A549 (cell line): ENCODE results near the gene WFIKKN1. TPM values are rescaled to one million over a fixed set of nuclear protein-coding genes. Genes with fewer than 3 reads are reported as not detected.

ENCODE experiments used
- ATAC-seq, 2 experiments: fragments of 200-7000 bp in 1 of 2; fragments of >200 bp in 1 of 2; cut with Nextera tagmentation in 1 of 2; cut with Tn5 transposase in 1 of 2; 3 replicates each; pipeline versions ENCODE4 v1.8.0 to v1.9.1; 2018 to 2020; ENCODE audit warnings: mild to moderate bottlenecking in 1 of 2, moderate library complexity in 1 of 2
- CTCF ChIA-PET: fragments of 300-600 bp; sonication (Branson Sonifier 250); formaldehyde crosslinking; extraction: SDS; loops from one replicate; lab custom pipeline; 2021; ENCODE audit warnings: antibody characterized with exemption, inconsistent platforms; lab: Yijun Ruan, JAX
- POLR2A ChIA-PET: fragments of 350-600 bp; formaldehyde crosslinking; extraction: SDS; loops from one replicate; lab custom pipeline; 2021; ENCODE audit warnings: antibody characterized with exemption, inconsistent platforms; lab: Yijun Ruan, JAX
- DNase-seq, 2 experiments: peaks; one replicate each; pipeline versions ENCODE4 v3.0.0 to v3.0.0-alpha.2; 2011 to 2016; ENCODE audit warnings: low read depth in 1 of 2, low spot score in 1 of 2
- FAIRE-seq: peaks from 2 replicates; lab custom pipeline; 2011; peaks lifted over from hg19 to GRCh38; lab: Jason Lieb, UNC
- H3K27ac ChIP-seq, 2 experiments: fragments of >200 bp; sonication (Bioruptor Twin); formaldehyde crosslinking; 3 replicates each; pipeline ENCODE4 v1.5.1; 2016 to 2017
- H3K4me1 ChIP-seq: fragments of >200 bp; sonication (Bioruptor Twin); formaldehyde crosslinking; 3 replicates; pipeline ENCODE4 v1.6.1; 2016
- H3K4me2 ChIP-seq: fragments of >200 bp; sonication (Bioruptor Twin); formaldehyde crosslinking; 3 replicates; pipeline ENCODE4 v1.6.1; 2016
- H3K4me3 ChIP-seq: fragments of >200 bp; sonication (Bioruptor Twin); formaldehyde crosslinking; 3 replicates; pipeline ENCODE4 v1.5.1; 2016
- H3K9me3 ChIP-seq: fragments of >200 bp; sonication (Bioruptor Twin); formaldehyde crosslinking; 3 replicates; pipeline ENCODE4 v1.6.1; 2016
- CBX2 ChIP-seq: fragments of 200-600 bp; sonication (generic); IDR thresholded peaks from 2 replicates; pipeline ENCODE4 v1.6.1; 2016; ENCODE audit warnings: low read depth, mild to moderate bottlenecking, borderline replicate concordance
- CEBPB ChIP-seq, 2 experiments: fragments of >200 bp in 1 of 2; sonication (Bioruptor Twin) in 1 of 2; formaldehyde crosslinking in 1 of 2; IDR thresholded peaks; 2 replicates each; pipeline ENCODE4 v1.6.1; 2012 to 2016
- EP300 ChIP-seq, 2 experiments: fragments of >200 bp; sonication (Bioruptor Twin); formaldehyde crosslinking; IDR thresholded peaks; 2 replicates in 1 of 2; 3 replicates in 1 of 2; pipeline ENCODE4 v1.6.1; 2016 to 2017
- HOXB13 ChIP-seq: fragments of 250-450 bp; sonication (Bioruptor Pico); IDR thresholded peaks from 2 replicates; pipeline ENCODE4 v1.5.0; 2020; ENCODE audit warnings: low read depth, mild to moderate bottlenecking, moderate library complexity
- HOXB5 ChIP-seq: fragments of 250-450 bp; sonication (Bioruptor Pico); IDR thresholded peaks from 2 replicates; pipeline ENCODE4 v1.5.0; 2020; ENCODE audit warnings: mild to moderate bottlenecking, moderate library complexity
- JUNB ChIP-seq: fragments of >200 bp; sonication (Bioruptor Twin); formaldehyde crosslinking; IDR thresholded peaks from 2 replicates; pipeline ENCODE4 v1.6.1; 2016
- KDM5A ChIP-seq: fragments of 200-600 bp; sonication (generic); IDR thresholded peaks from 2 replicates; pipeline ENCODE4 v1.6.1; 2016; ENCODE audit warnings: antibody characterized with exemption, mild to moderate bottlenecking
- NFE2L2 ChIP-seq: fragments of 150-350 bp; conservative IDR thresholded peaks from 2 replicates; pipeline ENCODE4 v1.6.1; 2014; ENCODE audit warnings: low read length
- NPAS2 ChIP-seq: fragments of 250-450 bp; sonication (Bioruptor Pico); IDR thresholded peaks from 2 replicates; pipeline ENCODE4 v1.8.0; 2022; ENCODE audit warnings: mild to moderate bottlenecking, moderate library complexity, borderline replicate concordance
- POLR2AphosphoS2 ChIP-seq: conservative IDR thresholded peaks from 2 replicates; pipeline ENCODE4 v1.6.1; 2012; ENCODE audit warnings: low read length, improper control_type of control experiment, inconsistent platforms
- RAD21 ChIP-seq, 2 experiments: fragments of >200 bp in 1 of 2; sonication (Bioruptor Twin) in 1 of 2; formaldehyde crosslinking in 1 of 2; IDR thresholded peaks in 1 of 2; conservative IDR thresholded peaks in 1 of 2; 2 replicates in 1 of 2; 3 replicates in 1 of 2; pipeline ENCODE4 v1.6.1; 2012 to 2018; ENCODE audit warnings: inconsistent platforms in 1 of 2
- WGBS: methylation state at CpG from one replicate; pipeline ENCODE4 v1.1.6; 2017; ENCODE audit errors: missing lambda C conversion rate; 5-methylcytosine and 5-hydroxymethylcytosine counted together
- polyA plus RNA-seq, 4 experiments: library from polyadenylated mRNA; depleted of rRNA in 3 of 4; stranded (reverse); fragments of >200 nt; fragmentation: RNase III in 1 of 4; extraction: RNeasy Plus Mini Kit Qiagen cat#74134 plus additional on column Dnase treatment in 1 of 4; gene quantifications; 2 replicates in 3 of 4; 3 replicates in 1 of 4; pipeline ENCODE4 v1.2.3, GENCODE V29; 2011 to 2017
- TF ChIP-seq, protein P1 (sequence below): fragments of >200 bp; sonication (Bioruptor Twin); formaldehyde crosslinking; IDR thresholded peaks from 3 replicates; pipeline ENCODE4 v1.6.1; 2016
- TF ChIP-seq, protein P2 (sequence below): fragments of 250-450 bp; sonication (Bioruptor Pico); IDR thresholded peaks from 2 replicates; pipeline ENCODE4 v1.5.0; 2021; ENCODE audit warnings: mild to moderate bottlenecking, moderate library complexity, borderline replicate concordance
- TF ChIP-seq, protein P3 (sequence below): fragments of 200-600 bp; sonication (generic); IDR thresholded peaks from 2 replicates; pipeline ENCODE4 v1.6.1; 2016; ENCODE audit warnings: antibody characterized with exemption, mild to moderate bottlenecking, moderate library complexity
- TF ChIP-seq, protein P4 (sequence below): fragments of 250-450 bp; sonication (Bioruptor Pico); IDR thresholded peaks from 2 replicates; pipeline ENCODE4 v1.5.0; 2020; ENCODE audit warnings: low read depth, mild to moderate bottlenecking, moderate library complexity

WFIKKN1 gene
- polyA plus RNA-seq, 2 of the 4 experiments (the other 2 are of a cell fraction): 0.05 to 0.23 TPM

DNA sequence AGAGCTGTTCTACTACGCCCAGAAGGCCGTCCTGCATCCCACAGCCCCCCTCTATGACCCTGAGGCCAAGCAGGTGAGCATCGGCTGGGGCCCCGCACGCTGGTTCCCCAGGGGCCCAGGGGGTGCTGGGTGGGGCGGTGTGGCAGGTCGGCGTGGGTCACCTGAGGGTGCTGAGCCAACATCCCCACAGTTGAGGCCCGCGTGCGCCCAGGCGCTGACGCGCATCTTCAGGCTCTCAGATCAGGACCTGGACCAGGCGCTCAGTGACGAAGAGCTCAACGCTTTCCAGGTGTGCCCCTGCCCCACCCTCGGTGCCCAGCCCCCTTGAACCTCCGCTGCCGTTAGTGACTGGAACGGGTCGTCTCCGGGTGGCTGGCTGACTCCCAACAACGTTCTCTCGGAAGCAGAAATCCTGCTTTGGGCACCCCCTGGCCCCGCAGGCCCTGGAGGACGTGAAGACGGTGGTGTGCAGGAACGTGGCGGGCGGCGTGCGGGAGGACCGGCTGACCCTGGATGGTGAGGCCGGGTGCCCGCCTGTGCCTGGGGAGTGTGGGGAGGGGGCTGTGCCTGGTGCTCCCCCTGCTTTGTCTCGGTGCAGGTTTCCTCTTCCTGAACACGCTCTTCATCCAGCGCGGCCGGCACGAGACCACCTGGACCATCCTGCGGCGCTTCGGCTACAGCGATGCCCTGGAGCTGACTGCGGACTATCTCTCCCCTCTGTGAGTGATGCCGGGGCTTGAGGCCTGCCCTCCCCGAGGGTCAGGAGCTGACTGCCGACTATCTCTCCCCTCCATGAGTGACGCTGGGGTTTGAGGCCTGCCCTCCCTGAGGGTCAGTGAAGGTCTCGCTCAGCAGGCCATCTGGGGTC is 39.9 kb downstream of the WFIKKN1 start:
- H3K4me2 ChIP-seq: no peak overlapping the region
- CTCF ChIA-PET: interaction anchor here (0.6 to 2.3 kb wide), 8 partner anchors 8 to 1470 kb away, joined by 3 to 8 read pairs (median 3); partner anchors contain the start of gene PIGQ
- TF ChIP-seq JUNB (no peak), CEBPB (IDR thresholded peaks at IDR 0.05) (no peak), EP300 (IDR thresholded peaks at IDR 0.05) (no peak), KDM5A (no peak), NPAS2 (CRISPR knock-in tag) (no peak), RAD21 (conservative IDR thresholded peaks at IDR 0.05 in 1 of 2, IDR thresholded peaks at IDR 0.05 in 1 of 2) (no peak), HOXB5 (CRISPR knock-in tag) (no peak), POLR2AphosphoS2 (no peak)
- TF ChIP-seq, protein P1, sequence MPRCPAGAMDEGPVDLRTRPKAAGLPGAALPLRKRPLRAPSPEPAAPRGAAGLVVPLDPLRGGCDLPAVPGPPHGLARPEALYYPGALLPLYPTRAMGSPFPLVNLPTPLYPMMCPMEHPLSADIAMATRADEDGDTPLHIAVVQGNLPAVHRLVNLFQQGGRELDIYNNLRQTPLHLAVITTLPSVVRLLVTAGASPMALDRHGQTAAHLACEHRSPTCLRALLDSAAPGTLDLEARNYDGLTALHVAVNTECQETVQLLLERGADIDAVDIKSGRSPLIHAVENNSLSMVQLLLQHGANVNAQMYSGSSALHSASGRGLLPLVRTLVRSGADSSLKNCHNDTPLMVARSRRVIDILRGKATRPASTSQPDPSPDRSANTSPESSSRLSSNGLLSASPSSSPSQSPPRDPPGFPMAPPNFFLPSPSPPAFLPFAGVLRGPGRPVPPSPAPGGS: no peak
- TF ChIP-seq, protein P2, sequence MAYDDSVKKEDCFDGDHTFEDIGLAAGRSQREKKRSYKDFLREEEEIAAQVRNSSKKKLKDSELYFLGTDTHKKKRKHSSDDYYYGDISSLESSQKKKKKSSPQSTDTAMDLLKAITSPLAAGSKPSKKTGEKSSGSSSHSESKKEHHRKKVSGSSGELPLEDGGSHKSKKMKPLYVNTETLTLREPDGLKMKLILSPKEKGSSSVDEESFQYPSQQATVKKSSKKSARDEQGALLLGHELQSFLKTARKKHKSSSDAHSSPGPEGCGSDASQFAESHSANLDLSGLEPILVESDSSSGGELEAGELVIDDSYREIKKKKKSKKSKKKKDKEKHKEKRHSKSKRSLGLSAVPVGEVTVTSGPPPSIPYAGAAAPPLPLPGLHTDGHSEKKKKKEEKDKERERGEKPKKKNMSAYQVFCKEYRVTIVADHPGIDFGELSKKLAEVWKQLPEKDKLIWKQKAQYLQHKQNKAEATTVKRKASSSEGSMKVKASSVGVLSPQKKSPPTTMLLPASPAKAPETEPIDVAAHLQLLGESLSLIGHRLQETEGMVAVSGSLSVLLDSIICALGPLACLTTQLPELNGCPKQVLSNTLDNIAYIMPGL (CRISPR knock-in tag): no peak
- DNase-seq (no peak), ATAC-seq (no peak), FAIRE-seq (no peak)
- no peaks in the 10 kb centered on the region for H3K9me3 ChIP-seq
- no peak overlapping the region for H3K27ac ChIP-seq
- no peak overlapping the region for H3K4me3 ChIP-seq
- WGBS: 91% methylated on average over 46 of the region's 52 CpGs
- peaks cover 25% of the 10 kb centered on the region for H3K4me1 ChIP-seq
- POLR2A ChIA-PET: interaction anchor here (0.6 kb wide), 1 partner anchor 13 kb away, joined by 3 read pairs; the partner anchor contains the start of gene JMJD8

DNA sequence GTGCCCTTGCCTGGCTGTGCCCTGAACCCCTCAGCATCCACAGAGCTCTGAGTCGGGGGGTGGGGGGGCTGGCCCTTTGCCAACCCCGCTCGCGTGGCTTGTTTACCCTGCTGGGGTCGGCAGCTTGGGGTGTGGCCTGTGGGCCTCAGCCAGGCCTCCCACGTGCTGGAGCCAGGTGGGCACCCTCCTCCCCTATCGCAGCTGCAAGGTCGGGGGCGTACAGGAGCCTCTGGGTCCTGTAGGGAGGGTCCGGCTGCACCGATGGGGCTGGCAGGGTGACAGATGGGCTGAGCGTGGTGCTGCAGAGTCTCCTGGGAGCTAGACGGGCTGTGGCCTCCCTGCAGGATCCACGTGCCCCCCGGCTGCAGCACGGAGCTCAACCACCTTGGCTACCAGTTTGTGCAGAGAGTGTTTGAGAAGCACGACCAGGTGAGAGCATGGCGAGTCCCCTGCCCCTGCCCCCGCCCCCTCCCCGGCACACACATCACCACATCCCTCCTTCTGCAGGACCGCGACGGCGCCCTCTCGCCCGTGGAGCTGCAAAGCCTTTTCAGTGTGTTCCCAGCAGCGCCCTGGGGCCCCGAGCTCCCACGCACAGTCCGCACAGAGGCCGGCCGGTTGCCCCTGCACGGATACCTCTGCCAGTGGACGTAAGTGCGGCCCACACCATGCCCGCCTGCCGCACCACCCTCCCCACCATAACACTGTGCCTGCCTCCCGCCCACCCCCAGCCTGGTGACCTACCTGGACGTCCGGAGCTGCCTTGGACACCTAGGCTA is 40.8 kb downstream of the WFIKKN1 start:
- TF ChIP-seq NFE2L2: no peak
- TF ChIP-seq CEBPB (IDR thresholded peaks at IDR 0.05): no peak
- TF ChIP-seq, protein P1: no peak
- TF ChIP-seq, protein P3, sequence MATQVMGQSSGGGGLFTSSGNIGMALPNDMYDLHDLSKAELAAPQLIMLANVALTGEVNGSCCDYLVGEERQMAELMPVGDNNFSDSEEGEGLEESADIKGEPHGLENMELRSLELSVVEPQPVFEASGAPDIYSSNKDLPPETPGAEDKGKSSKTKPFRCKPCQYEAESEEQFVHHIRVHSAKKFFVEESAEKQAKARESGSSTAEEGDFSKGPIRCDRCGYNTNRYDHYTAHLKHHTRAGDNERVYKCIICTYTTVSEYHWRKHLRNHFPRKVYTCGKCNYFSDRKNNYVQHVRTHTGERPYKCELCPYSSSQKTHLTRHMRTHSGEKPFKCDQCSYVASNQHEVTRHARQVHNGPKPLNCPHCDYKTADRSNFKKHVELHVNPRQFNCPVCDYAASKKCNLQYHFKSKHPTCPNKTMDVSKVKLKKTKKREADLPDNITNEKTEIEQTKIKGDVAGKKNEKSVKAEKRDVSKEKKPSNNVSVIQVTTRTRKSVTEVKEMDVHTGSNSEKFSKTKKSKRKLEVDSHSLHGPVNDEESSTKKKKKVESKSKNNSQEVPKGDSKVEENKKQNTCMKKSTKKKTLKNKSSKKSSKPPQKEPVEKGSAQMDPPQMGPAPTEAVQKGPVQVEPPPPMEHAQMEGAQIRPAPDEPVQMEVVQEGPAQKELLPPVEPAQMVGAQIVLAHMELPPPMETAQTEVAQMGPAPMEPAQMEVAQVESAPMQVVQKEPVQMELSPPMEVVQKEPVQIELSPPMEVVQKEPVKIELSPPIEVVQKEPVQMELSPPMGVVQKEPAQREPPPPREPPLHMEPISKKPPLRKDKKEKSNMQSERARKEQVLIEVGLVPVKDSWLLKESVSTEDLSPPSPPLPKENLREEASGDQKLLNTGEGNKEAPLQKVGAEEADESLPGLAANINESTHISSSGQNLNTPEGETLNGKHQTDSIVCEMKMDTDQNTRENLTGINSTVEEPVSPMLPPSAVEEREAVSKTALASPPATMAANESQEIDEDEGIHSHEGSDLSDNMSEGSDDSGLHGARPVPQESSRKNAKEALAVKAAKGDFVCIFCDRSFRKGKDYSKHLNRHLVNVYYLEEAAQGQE: no peak
- no peak for TF ChIP-seq HOXB13
- TF ChIP-seq, protein P2 (CRISPR knock-in tag): no peak
- TF ChIP-seq KDM5A: no peak
- TF ChIP-seq, protein P4, sequence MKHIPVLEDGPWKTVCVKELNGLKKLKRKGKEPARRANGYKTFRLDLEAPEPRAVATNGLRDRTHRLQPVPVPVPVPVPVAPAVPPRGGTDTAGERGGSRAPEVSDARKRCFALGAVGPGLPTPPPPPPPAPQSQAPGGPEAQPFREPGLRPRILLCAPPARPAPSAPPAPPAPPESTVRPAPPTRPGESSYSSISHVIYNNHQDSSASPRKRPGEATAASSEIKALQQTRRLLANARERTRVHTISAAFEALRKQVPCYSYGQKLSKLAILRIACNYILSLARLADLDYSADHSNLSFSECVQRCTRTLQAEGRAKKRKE (CRISPR knock-in tag): no peak
- no peak for TF ChIP-seq CBX2
- FAIRE-seq: no peak
- Histone ChIP-seq H3K4me1 (peaks cover 28% of the 10 kb centered on the region), H3K27ac (no peak overlapping the region), H3K4me3 (no peak overlapping the region), H3K4me2 (no peak overlapping the region), H3K9me3 (no peaks in the 10 kb centered on the region)
- DNase-seq: no peak
- POLR2A ChIA-PET: no interaction called here
- WGBS: 92% methylated on average over 25 of the region's 40 CpGs
- CTCF ChIA-PET: interaction anchor here (0.6 to 2.3 kb wide), 7 partner anchors 11 to 1469 kb away, joined by 3 to 8 read pairs (median 3); partner anchors contain the start of gene PIGQ
- no peak for ATAC-seq
